HG03571 (cell line): ENCODE data around the gene DAZ2.
"Not testable (repeated sequence)": the region's sequence is repeated elsewhere in the genome, so short reads cannot be mapped to it uniquely, and the experiment has no call there.

Experiments used
- ATAC-seq: cut with Tn5 transposase; IDR thresholded peaks from one replicate; pipeline ENCODE4 v1.9.1; 2021; ENCODE audit not compliant: unreplicated experiment

The DAZ2 gene

GRCh38 chrY:23219233-23219632, at the start of gene DAZ2:
TSS of gene DAZ2 (plus strand) at chrY:23219533. CDS start at chrY:23219741, 208 bp downstream.
- not testable (repeated sequence) for ATAC-seq

- ATAC-seq, result not testable (repeated sequence)
Observed at GRCh38 chrY:23198908-23199307, 20.4 kb upstream of the DAZ2 start, which contains the start of gene DAZ1. TSS of gene DAZ1 (minus strand) at chrY:23199008. CDS start at chrY:23198800, 208 bp downstream.

- ATAC-seq, result not testable (repeated sequence)
Observed at GRCh38 chrY:23207455-23207854, 11.9 kb upstream of the DAZ2 start.

- ATAC-seq, result not testable (repeated sequence)
Observed at GRCh38 chrY:23209802-23210495, 9.4 kb upstream of the DAZ2 start.

- ATAC-seq, result not testable (repeated sequence)
Observed at GRCh38 chrY:23210681-23211080, 8.7 kb upstream of the DAZ2 start.
